ENCODE results near the gene FREY1. TPM values are rescaled to one million over a fixed set of nuclear protein-coding genes. Genes with fewer than 3 reads are reported as not detected.

Gene FREY1
- total and polyA plus RNA-seq, 2 experiments from 2014 or later = 2.1 TPM; not detected in 1

- H3K4me1 ChIP-seq (ENCODE audit: low read depth) = peaks cover 11% of the 10 kb centered on the region
- TF ChIP-seq, protein P1, sequence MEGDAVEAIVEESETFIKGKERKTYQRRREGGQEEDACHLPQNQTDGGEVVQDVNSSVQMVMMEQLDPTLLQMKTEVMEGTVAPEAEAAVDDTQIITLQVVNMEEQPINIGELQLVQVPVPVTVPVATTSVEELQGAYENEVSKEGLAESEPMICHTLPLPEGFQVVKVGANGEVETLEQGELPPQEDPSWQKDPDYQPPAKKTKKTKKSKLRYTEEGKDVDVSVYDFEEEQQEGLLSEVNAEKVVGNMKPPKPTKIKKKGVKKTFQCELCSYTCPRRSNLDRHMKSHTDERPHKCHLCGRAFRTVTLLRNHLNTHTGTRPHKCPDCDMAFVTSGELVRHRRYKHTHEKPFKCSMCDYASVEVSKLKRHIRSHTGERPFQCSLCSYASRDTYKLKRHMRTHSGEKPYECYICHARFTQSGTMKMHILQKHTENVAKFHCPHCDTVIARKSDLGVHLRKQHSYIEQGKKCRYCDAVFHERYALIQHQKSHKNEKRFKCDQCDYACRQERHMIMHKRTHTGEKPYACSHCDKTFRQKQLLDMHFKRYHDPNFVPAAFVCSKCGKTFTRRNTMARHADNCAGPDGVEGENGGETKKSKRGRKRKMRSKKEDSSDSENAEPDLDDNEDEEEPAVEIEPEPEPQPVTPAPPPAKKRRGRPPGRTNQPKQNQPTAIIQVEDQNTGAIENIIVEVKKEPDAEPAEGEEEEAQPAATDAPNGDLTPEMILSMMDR (IDR thresholded peaks at IDR 0.05; ENCODE audit: low read depth, low read length) = no peak
- peaks cover 49% of the 10 kb centered on the region for H3K36me3 ChIP-seq
- no peaks in the 10 kb centered on the region for H3K27me3 ChIP-seq
- DNase-seq (ENCODE audit: low read depth in 1 of 2, low spot score in 1 of 2) = no peak
- H3K27ac ChIP-seq = peak overlapping the region; percentile 84
- H3K9me3 ChIP-seq (ENCODE audit: low read depth) = no peaks in the 10 kb centered on the region
- H3K4me3 ChIP-seq = no peak overlapping the region
Measured at GRCh38 chr11:45935349-45936064, 28.4 kb upstream of the FREY1 start.

DNA sequence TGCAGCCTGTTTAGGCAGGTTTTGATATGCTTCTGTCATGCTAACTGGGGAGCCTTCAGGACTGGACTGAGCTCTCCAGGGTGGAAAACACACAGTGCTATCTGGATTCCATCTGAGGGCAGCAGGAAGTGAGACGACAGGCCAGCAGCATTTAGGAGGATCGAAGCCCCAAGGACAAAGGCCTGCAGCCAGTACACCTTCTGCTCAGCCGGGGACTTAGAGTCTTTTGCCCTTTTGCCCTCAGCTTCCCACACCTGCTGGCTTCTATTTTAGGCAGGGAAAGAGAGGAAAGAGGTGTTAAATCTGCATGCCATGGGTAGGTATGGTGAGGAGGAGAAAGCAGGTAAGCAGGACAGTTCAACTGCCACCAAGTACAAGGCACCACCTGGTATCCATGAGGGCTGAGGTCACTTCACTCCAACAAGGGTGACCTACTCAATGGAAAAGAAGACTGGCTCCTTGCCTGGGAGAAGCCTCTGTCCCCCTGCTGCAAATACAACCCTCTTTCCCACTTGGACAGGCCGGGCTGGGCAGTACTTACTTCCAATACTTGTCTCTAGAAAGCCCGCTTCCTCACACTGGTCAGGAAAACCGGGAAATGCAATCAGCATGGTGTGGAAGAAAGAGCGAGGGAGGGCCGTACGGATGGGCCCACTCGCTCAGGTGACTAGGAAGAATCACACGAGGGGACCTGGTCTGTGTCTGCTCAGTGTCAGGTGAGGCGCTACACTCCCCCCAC is 27.7 kb upstream of the FREY1 start:
- no peaks in the 10 kb centered on the region for H3K27me3 ChIP-seq
- H3K4me1 ChIP-seq (ENCODE audit: low read depth) = peaks cover 11% of the 10 kb centered on the region
- no peaks in the 10 kb centered on the region for H3K9me3 ChIP-seq (ENCODE audit: low read depth)
- H3K27ac ChIP-seq = peak overlapping the region; percentile 84
- H3K4me3 ChIP-seq = no peak overlapping the region
- DNase-seq (ENCODE audit: low read depth in 1 of 2, low spot score in 1 of 2) = peak in 1 of 2 donors; percentile 41
- H3K36me3 ChIP-seq = peaks cover 46% of the 10 kb centered on the region
- TF ChIP-seq, protein P1 (IDR thresholded peaks at IDR 0.05; ENCODE audit: low read depth, low read length) = no peak

DNA sequence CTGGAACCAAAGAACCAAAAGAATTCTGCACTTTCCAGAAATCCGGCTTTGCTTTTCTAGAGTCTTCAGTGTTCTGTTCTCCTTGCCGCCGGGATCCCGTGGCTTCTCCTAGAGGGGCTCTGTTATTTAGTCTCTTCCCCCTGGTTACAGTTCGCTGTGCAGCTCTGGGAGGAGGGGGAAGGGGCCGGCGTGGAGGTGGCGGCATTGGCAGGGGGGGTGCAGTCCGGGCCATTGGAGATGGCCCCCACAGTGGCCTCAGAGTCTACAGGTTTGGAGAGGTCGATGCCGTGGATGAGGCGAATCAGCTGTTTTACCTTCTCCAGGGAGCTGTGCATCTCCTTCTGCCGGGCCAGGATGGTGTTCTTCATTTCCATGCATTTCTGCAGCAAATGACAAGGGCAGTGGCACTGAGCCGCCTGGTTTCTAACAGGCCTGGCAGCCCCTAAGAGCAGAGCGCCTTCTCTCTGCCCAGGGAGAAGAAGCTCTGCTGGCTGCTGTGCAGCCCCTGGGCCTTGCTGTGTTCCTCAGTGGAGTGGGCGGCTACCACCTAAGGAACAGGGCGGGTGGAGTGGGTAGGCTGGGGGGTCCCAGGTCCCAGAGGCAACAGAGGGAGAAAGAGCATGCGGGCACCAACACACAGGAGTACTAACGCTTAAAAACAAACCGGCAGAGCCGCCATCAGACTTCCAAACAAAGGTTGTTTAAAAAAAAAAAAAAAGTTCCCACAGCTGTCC is 26.9 kb upstream of the FREY1 start:
- Histone ChIP-seq H3K27ac (peak overlapping the region; percentile 84), H3K4me3 (no peak overlapping the region), H3K36me3 (peaks cover 46% of the 10 kb centered on the region), H3K27me3 (no peaks in the 10 kb centered on the region), H3K9me3 (ENCODE audit: low read depth) (no peaks in the 10 kb centered on the region), H3K4me1 (ENCODE audit: low read depth) (peaks cover 11% of the 10 kb centered on the region)
- DNase-seq (ENCODE audit: low read depth in 1 of 2, low spot score in 1 of 2) = no peak
- TF ChIP-seq, protein P1 (IDR thresholded peaks at IDR 0.05; ENCODE audit: low read depth, low read length) = no peak

GRCh38 chr11:45933131-45933831 is 26.2 kb upstream of the FREY1 start:
- TF ChIP-seq, protein P1 (IDR thresholded peaks at IDR 0.05; ENCODE audit: low read depth, low read length) = no peak
- Histone ChIP-seq H3K4me1 (ENCODE audit: low read depth) (peaks cover 11% of the 10 kb centered on the region), H3K27ac (peak overlapping the region; percentile 84), H3K9me3 (ENCODE audit: low read depth) (no peaks in the 10 kb centered on the region), H3K4me3 (no peak overlapping the region), H3K36me3 (peaks cover 46% of the 10 kb centered on the region), H3K27me3 (no peaks in the 10 kb centered on the region)
- DNase-seq (ENCODE audit: low read depth in 1 of 2, low spot score in 1 of 2) = peak in 1 of 2 donors; percentile 15

GRCh38 chr11:45932217-45932616 is 25.1 kb upstream of the FREY1 start:
- Histone ChIP-seq H3K9me3 (ENCODE audit: low read depth) (no peaks in the 10 kb centered on the region), H3K36me3 (peaks cover 39% of the 10 kb centered on the region), H3K4me3 (no peak overlapping the region), H3K4me1 (ENCODE audit: low read depth) (peaks cover 11% of the 10 kb centered on the region), H3K27me3 (no peaks in the 10 kb centered on the region), H3K27ac (no peak overlapping the region)
- DNase-seq (ENCODE audit: low read depth in 1 of 2, low spot score in 1 of 2) = no peak
- TF ChIP-seq, protein P1 (IDR thresholded peaks at IDR 0.05; ENCODE audit: low read depth, low read length) = no peak
